Tibial nerve (tissue), 4 donors: Measurements from ENCODE around the gene GTF2A1. TPM values are rescaled to one million over a fixed set of nuclear protein-coding genes. Genes with fewer than 3 reads are reported as not detected.

Experiments
- DNase-seq, 2 donors: peaks; one replicate each; pipeline ENCODE4 v3.0.0-alpha.2; 2019; ENCODE audit warnings: low spot score in 2 of 2
- H3K27ac ChIP-seq, 4 donors: fragments of 200-600 bp; sonication (generic) in 3 of 4; one replicate each; pipeline ENCODE4 v1.5.1; 2017 to 2019; ENCODE audit warnings: mild to moderate bottlenecking in 1 of 4
- H3K27me3 ChIP-seq, 2 donors: fragments of 200-600 bp; sonication (generic) in 1 of 2; one replicate each; pipeline versions ENCODE4 v1.5.1 to v1.6.0; 2017 to 2019
- H3K36me3 ChIP-seq, 3 donors: fragments of 200-600 bp; sonication (generic); one replicate each; pipeline ENCODE4 v1.5.1; 2018 to 2019
- H3K4me1 ChIP-seq, 4 donors: fragments of 200-600 bp; sonication (generic) in 3 of 4; one replicate each; pipeline ENCODE4 v1.5.1; 2017 to 2019
- H3K4me3 ChIP-seq, 4 donors: fragments of 200-600 bp; sonication (generic) in 3 of 4; one replicate each; pipeline ENCODE4 v1.5.1; 2017 to 2019; ENCODE audit warnings: mild to moderate bottlenecking in 1 of 4, moderate library complexity in 1 of 4
- H3K9me3 ChIP-seq, 4 donors: fragments of 200-600 bp; sonication (generic) in 3 of 4; one replicate each; pipeline ENCODE4 v1.5.1; 2017 to 2019
- EP300 ChIP-seq, 2 donors: sonication (generic); formaldehyde crosslinking; IDR thresholded peaks; one replicate each; pipeline ENCODE4 v1.6.1; 2017; ENCODE audit warnings: antibody characterized with exemption in 2 of 2, mild to moderate bottlenecking in 1 of 2
- POLR2A ChIP-seq, 2 donors: fragments of 450-650 bp; IDR thresholded peaks; one replicate each; pipeline ENCODE4 v1.6.1; 2017; ENCODE audit warnings: antibody characterized with exemption in 2 of 2, mild to moderate bottlenecking in 2 of 2, moderate library complexity in 2 of 2
- WGBS, 2 donors: methylation state at CpG; one replicate each; pipeline ENCODE4 v1.1.5; 2018; 5-methylcytosine and 5-hydroxymethylcytosine counted together
- total RNA-seq, 4 donors: library from RNA; depleted of rRNA; stranded (reverse); fragments of >200 nt; gene quantifications; one replicate each; pipeline ENCODE4 v1.1.0, GENCODE V29; 2016
- TF ChIP-seq, protein P1 (sequence below), 5 experiments: fragments of 200-600 bp in 3 of 5; fragments of 450-650 bp in 2 of 5; sonication (generic) in 3 of 5; IDR thresholded peaks; one replicate each; pipeline ENCODE4 v1.5.1; 2016 to 2019; ENCODE audit warnings: antibody characterized with exemption in 5 of 5, mild to moderate bottlenecking in 3 of 5, moderate library complexity in 2 of 5

The GTF2A1 gene
- total RNA-seq, 4 donors from 2014 or later = 20.7 to 27.3 (median 26.2) TPM

DNA sequence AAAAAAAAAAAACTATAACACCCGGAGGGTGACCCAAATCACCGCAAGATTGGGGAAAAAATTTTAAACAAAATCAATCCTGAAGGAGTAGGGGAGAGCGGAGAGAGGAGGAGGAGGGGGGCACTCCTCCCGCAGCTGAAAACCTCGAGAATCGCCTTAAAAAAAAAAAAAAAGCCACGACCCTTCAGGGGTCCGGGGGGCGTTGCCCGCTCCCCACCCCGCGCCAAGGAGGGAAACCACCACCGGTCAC, 254 bp downstream of the GTF2A1 start:
- TF ChIP-seq EP300 (IDR thresholded peaks at IDR 0.05) (no peak), POLR2A (IDR thresholded peaks at IDR 0.05) (no peak)
- TF ChIP-seq, protein P1, sequence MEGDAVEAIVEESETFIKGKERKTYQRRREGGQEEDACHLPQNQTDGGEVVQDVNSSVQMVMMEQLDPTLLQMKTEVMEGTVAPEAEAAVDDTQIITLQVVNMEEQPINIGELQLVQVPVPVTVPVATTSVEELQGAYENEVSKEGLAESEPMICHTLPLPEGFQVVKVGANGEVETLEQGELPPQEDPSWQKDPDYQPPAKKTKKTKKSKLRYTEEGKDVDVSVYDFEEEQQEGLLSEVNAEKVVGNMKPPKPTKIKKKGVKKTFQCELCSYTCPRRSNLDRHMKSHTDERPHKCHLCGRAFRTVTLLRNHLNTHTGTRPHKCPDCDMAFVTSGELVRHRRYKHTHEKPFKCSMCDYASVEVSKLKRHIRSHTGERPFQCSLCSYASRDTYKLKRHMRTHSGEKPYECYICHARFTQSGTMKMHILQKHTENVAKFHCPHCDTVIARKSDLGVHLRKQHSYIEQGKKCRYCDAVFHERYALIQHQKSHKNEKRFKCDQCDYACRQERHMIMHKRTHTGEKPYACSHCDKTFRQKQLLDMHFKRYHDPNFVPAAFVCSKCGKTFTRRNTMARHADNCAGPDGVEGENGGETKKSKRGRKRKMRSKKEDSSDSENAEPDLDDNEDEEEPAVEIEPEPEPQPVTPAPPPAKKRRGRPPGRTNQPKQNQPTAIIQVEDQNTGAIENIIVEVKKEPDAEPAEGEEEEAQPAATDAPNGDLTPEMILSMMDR (IDR thresholded peaks at IDR 0.05) = no peak
- no peak for DNase-seq
- Histone ChIP-seq H3K27me3 (no peaks in the 10 kb centered on the region), H3K9me3 (no peaks in the 10 kb centered on the region), H3K36me3 (peaks cover 0 to 8% (median 0%) of the 10 kb centered on the region in 3 donors), H3K4me3 (peak overlapping the region; percentile 69 to 89 (median 81)), H3K27ac (peak overlapping the region; percentile 93 to 100 (median 97)), H3K4me1 (peaks cover 0 to 41% (median 18%) of the 10 kb centered on the region in 4 donors)
- WGBS, 2 donors = 0% methylated on average over 13 of the region's 13 CpGs

DNA sequence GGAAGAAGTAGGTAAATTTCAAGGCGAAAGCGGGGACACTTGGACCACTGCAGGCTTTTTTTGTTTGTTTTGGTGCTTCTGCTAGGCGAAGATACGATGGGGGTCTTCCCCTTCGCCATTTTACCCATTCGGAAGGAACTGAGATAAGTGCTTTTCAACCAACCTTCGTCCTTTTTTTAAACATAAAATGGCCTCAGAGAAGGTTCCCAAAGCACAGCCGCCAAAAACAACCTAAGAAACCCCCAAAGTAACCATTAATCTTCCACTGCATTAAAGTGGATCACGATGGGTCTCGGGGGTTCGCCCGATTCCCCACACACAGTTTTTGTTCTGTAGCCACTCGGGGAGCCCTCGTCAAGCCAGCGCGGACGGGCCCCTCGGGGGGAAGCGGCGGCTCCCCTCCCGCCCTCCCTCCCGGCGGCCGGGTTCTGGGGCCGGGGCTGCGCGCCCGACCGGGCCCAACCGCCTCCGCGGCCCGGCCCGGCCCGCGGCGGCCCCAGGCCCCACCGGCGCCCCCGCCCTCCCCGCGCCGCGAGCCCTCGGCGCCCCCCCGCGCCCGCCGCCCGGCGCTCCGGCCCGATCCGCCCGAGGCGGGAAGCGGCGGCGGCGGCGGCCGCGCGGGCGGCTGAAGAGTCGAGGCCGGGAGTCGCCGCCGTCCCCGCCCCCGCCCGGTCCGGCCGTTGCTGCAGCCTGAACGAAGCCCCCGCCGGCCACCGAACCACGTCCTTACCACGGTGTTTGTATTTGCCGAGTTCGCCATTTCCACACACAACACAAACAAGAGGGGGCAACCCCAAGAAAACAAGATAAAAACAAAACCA, 790 bp downstream of the GTF2A1 start:
- TF ChIP-seq, protein P1 (IDR thresholded peaks at IDR 0.05) = no peak
- no peak for TF ChIP-seq EP300 (IDR thresholded peaks at IDR 0.05)
- TF ChIP-seq POLR2A (IDR thresholded peaks at IDR 0.05) = no peak
- no peak for DNase-seq
- Histone ChIP-seq H3K9me3 (no peaks in the 10 kb centered on the region), H3K4me1 (peaks cover 0 to 41% (median 18%) of the 10 kb centered on the region in 4 donors), H3K27me3 (no peaks in the 10 kb centered on the region), H3K4me3 (peak overlapping the region; percentile 69 to 89 (median 81)), H3K36me3 (peaks cover 0 to 14% (median 0%) of the 10 kb centered on the region in 3 donors), H3K27ac (peak overlapping the region; percentile 93 to 100 (median 98))
- WGBS, 2 donors = 0% methylated on average over 35 to 63 of the region's 84 CpGs

DNA sequence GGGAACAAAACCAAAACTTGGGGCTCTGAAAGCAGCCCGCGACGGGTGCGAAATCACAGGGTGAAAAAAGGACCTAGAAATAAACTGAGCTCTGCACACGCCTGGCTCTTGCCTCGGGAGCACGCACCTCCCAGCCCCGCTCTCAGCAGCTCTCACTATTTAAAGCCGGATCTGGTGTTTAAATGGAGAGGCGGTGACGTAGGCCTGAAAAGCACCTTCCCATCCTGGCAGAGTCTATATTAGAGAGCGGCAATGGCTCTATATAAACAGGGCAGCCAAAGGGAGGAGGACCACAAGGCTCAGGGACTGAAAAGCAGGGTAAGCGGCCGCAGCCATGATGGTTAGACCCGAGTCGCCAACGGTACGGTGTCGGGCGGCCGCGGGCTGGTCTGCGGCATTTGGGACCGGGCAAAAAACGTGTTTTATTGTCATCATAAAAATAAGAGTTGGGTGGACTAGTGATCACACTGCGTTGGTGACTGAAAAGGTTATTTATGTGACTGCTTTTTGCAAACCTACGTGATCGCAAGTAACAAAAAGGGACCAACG, 1.5 kb downstream of the GTF2A1 start:
- H3K27ac ChIP-seq = peak overlapping the region; percentile 93 to 100 (median 98)
- H3K36me3 ChIP-seq = peaks cover 0 to 16% (median 0%) of the 10 kb centered on the region in 3 donors
- 0 to 1% methylated on average over 29 of the region's 29 CpGs for WGBS, 2 donors
- H3K9me3 ChIP-seq = no peaks in the 10 kb centered on the region
- TF ChIP-seq, protein P1 (IDR thresholded peaks at IDR 0.05) = peak in 1 of 5 experiments; percentile 41
- peak; percentile 98 for TF ChIP-seq POLR2A (IDR thresholded peaks at IDR 0.05)
- TF ChIP-seq EP300 (IDR thresholded peaks at IDR 0.05) = peak; percentile 55 to 100
- peak overlapping the region; percentile 69 to 84 (median 81) for H3K4me3 ChIP-seq
- no peaks in the 10 kb centered on the region for H3K27me3 ChIP-seq
- peaks cover 0 to 41% (median 18%) of the 10 kb centered on the region in 4 donors for H3K4me1 ChIP-seq
- DNase-seq = peak; percentile 86 to 97

DNA sequence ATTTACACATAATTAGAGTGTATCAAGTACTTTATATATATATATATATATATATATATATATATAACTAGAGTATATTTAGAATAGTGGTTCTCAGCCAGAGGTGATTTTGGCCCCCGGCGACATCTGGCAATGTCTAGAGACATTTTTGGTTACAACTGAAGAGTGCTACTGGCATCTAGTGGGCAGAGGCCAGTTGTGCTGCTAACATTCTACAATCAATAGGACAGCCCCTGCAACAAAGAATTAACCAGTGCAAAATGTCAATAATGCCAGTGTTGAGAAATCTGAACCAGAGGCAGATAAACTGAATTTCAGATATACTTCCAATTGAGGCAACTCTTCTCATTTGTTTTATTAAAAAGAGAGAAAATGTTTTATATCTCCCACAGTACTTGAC, 8.9 kb downstream of the GTF2A1 start:
- H3K36me3 ChIP-seq = peaks cover 0 to 34% (median 0%) of the 10 kb centered on the region in 3 donors
- no peaks in the 10 kb centered on the region for H3K9me3 ChIP-seq
- TF ChIP-seq, protein P1 (IDR thresholded peaks at IDR 0.05) = peak in 3 of 5 experiments; percentile 22 to 27 (median 26)
- no peak for TF ChIP-seq POLR2A (IDR thresholded peaks at IDR 0.05)
- no peak for TF ChIP-seq EP300 (IDR thresholded peaks at IDR 0.05)
- no peak overlapping the region for H3K4me3 ChIP-seq
- peak in 1 of 2 donors; percentile 18 for DNase-seq
- no peak overlapping the region for H3K27ac ChIP-seq
- peaks cover 0 to 31% (median 8%) of the 10 kb centered on the region in 4 donors for H3K4me1 ChIP-seq
- no peaks in the 10 kb centered on the region for H3K27me3 ChIP-seq
- 10 to 22% methylated on average over 2 of the region's 2 CpGs for WGBS, 2 donors
